Progenitor cell of endocrine pancreas (in vitro differentiated cells): ENCODE measurements around the gene POLR1A. TPM values are rescaled to one million over a fixed set of nuclear protein-coding genes. Genes with fewer than 3 reads are reported as not detected.
"Not testable (repeated sequence)": the region's sequence is repeated elsewhere in the genome, so short reads cannot be mapped to it uniquely, and the experiment has no call there.

ENCODE experiments used
- DNase-seq: peaks from one replicate; pipeline ENCODE4 v3.0.0; 2021; ENCODE audit warnings: low spot score; ENCODE audit not compliant: unreplicated experiment
- H3K27ac Mint-ChIP-seq: 2 replicates; pipeline ENCODE4 v1.8.0; 2021; ENCODE audit warnings: mild to moderate bottlenecking, moderate library complexity, mixed read lengths
- H3K27me3 Mint-ChIP-seq: 2 replicates; pipeline ENCODE4 v1.8.0; 2021; ENCODE audit warnings: mixed read lengths
- H3K36me3 Mint-ChIP-seq: 2 replicates; pipeline ENCODE4 v1.8.0; 2022; ENCODE audit warnings: mixed read lengths; ENCODE audit not compliant: insufficient read depth
- H3K4me1 Mint-ChIP-seq: 2 replicates; pipeline ENCODE4 v1.8.0; 2021; ENCODE audit warnings: low read depth, mixed read lengths
- H3K4me3 Mint-ChIP-seq: 2 replicates; pipeline ENCODE4 v1.8.0; 2021; ENCODE audit warnings: low read depth, mild to moderate bottlenecking, moderate library complexity, mixed read lengths
- H3K9me3 Mint-ChIP-seq: 2 replicates; pipeline ENCODE4 v1.8.0; 2021; ENCODE audit warnings: low read depth, mixed read lengths
- total RNA-seq: library from RNA; stranded (reverse); gene quantifications from 2 replicates; pipeline ENCODE4 v1.2.1, GENCODE V29; 2021
- TF ChIP-seq, protein P1 (sequence below): fragments of 200-600 bp; sonication (generic); IDR thresholded peaks from one replicate; pipeline ENCODE4 v1.5.0; 2021; ENCODE audit warnings: antibody characterized with exemption, mild to moderate bottlenecking; ENCODE audit not compliant: unreplicated experiment

The POLR1A gene
- total RNA-seq, 1 donor from 2014 or later, result 47.9 TPM

- no peaks in the 10 kb centered on the region for H3K27me3 Mint-ChIP-seq
- peak overlapping the region; percentile 84 for H3K27ac Mint-ChIP-seq
- no peak overlapping the region for H3K4me3 Mint-ChIP-seq
- peaks cover 1% of the 10 kb centered on the region for H3K36me3 Mint-ChIP-seq
- peaks cover 6% of the 10 kb centered on the region for H3K9me3 Mint-ChIP-seq
- H3K4me1 Mint-ChIP-seq, result peaks cover 31% of the 10 kb centered on the region
- TF ChIP-seq, protein P1, sequence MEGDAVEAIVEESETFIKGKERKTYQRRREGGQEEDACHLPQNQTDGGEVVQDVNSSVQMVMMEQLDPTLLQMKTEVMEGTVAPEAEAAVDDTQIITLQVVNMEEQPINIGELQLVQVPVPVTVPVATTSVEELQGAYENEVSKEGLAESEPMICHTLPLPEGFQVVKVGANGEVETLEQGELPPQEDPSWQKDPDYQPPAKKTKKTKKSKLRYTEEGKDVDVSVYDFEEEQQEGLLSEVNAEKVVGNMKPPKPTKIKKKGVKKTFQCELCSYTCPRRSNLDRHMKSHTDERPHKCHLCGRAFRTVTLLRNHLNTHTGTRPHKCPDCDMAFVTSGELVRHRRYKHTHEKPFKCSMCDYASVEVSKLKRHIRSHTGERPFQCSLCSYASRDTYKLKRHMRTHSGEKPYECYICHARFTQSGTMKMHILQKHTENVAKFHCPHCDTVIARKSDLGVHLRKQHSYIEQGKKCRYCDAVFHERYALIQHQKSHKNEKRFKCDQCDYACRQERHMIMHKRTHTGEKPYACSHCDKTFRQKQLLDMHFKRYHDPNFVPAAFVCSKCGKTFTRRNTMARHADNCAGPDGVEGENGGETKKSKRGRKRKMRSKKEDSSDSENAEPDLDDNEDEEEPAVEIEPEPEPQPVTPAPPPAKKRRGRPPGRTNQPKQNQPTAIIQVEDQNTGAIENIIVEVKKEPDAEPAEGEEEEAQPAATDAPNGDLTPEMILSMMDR, result no peak
- peak; percentile 26 for DNase-seq
Observed at GRCh38 chr2:85996591-85996990, 109.1 kb downstream of the POLR1A start.

DNA sequence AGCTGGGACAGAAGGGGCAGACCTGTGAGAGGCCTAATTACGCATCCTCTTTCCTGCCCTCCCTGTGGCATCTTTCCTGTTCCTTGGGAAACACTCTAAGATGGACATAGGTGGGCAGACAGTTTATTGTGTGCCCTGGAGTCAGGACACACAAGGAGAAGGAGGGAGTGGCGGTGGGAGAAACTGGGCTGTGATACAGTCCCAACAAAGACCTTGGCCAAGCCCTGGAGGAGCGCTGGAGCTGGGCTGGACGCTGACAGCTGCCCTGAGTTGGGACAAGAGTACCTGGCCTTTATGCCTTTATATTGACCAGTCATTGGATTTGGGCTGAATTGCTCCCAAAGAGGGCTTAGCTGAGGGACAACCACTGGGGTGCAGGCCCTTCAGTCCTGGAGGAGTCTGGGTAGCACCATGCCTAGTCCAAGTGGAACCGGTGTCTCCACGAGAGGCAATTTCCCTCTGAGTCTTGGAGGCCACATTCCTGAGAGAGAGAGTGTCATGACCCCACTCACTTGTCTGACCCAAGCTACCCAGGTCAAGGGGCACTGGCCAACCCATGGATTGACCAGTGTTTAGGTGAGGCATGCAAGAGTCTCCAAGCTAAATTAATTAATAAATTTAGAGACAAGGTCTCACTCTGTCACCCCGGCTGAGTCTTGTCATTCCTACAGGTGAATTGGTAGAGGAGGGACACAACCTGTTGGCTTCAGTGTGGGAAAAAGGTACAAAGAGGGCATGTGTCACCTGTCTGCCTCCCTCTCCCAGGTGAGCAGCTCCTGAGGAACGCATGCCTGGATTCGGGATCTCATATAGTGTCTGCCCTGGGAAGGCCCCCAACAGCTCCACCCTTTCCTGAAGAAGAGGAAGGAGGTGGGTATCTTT is 109.8 kb downstream of the POLR1A start:
- H3K4me1 Mint-ChIP-seq, result peaks cover 31% of the 10 kb centered on the region
- peaks cover 1% of the 10 kb centered on the region for H3K36me3 Mint-ChIP-seq
- DNase-seq, result no peak
- TF ChIP-seq, protein P1, result no peak
- H3K27me3 Mint-ChIP-seq, result no peaks in the 10 kb centered on the region
- peaks cover 5% of the 10 kb centered on the region for H3K9me3 Mint-ChIP-seq
- H3K4me3 Mint-ChIP-seq, result no peak overlapping the region
- no peak overlapping the region for H3K27ac Mint-ChIP-seq

- H3K36me3 Mint-ChIP-seq, result peaks cover under 1% of the 10 kb centered on the region
- no peak for DNase-seq
- H3K27ac Mint-ChIP-seq, result no peak overlapping the region
- no peaks in the 10 kb centered on the region for H3K27me3 Mint-ChIP-seq
- TF ChIP-seq, protein P1, result no peak
- H3K9me3 Mint-ChIP-seq, result peaks cover 1% of the 10 kb centered on the region
- H3K4me3 Mint-ChIP-seq, result no peak overlapping the region
- H3K4me1 Mint-ChIP-seq, result peaks cover 31% of the 10 kb centered on the region
Observed at GRCh38 chr2:85994897-85995647, 110.6 kb downstream of the POLR1A start.

GRCh38 chr2:85994421-85994777 is 111.3 kb downstream of the POLR1A start:
- Mint-ChIP-seq H3K27ac (no peak overlapping the region), H3K4me3 (no peak overlapping the region), H3K36me3 (no peaks in the 10 kb centered on the region), H3K4me1 (peaks cover 36% of the 10 kb centered on the region), H3K27me3 (no peaks in the 10 kb centered on the region), H3K9me3 (no peaks in the 10 kb centered on the region)
- no peak for DNase-seq
- TF ChIP-seq, protein P1, result no peak

DNA sequence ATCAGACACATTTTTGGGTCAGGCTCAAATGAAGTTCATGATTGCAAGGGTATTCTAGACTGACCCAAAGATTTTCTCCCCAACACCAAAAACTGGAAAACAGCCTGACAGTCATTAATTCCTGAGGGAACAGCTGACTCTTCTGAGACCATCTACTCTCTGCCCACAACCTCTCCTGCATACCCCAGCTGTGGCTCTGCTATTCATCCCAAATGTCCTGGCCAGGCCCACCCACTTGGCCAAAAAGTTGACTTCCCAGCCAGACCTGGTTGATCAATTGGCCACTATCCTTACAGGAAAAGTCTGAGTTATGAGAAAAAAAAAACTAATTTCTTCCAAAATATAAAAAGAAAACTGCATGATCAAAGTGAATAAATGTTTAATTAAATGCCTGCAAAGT is 113.1 kb downstream of the POLR1A start:
- Mint-ChIP-seq H3K36me3 (no peaks in the 10 kb centered on the region), H3K4me3 (no peak overlapping the region), H3K9me3 (no peaks in the 10 kb centered on the region), H3K4me1 (peaks cover 31% of the 10 kb centered on the region), H3K27me3 (no peaks in the 10 kb centered on the region), H3K27ac (no peak overlapping the region)
- DNase-seq, result no peak
- TF ChIP-seq, protein P1, result no peak

DNA sequence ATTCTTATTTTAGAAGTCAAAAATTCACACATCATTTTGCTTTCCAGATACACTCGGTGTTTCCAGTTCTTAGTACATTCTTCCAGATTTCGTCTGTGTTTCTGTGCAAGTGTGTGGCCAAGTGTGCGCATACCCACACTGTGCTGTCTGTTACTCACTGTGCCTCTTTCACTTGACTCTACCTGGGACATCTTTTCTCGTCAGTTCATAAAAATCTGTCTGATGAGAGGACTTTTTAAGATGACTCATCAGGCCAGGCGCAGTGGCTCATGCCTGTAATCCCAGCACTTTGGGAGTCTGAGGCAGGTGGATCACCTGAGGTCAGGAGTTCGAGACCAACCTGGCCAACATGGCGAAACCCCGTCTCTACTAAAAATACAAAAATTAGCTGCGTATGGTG is 113.6 kb downstream of the POLR1A start:
- H3K9me3 Mint-ChIP-seq, H3K36me3 Mint-ChIP-seq, H3K27ac Mint-ChIP-seq, DNase-seq, H3K27me3 Mint-ChIP-seq, H3K4me3 Mint-ChIP-seq: not testable (repeated sequence)
- H3K4me1 Mint-ChIP-seq, result peaks cover 26% of the 10 kb centered on the region
